BLaER1 treated with 17β-estradiol and CSF1 and Interleukin-3, amounts not matched to agents 10 nM and 100 nM (cell line): ENCODE data around the gene SLC19A1.
"Not testable (repeated sequence)": the region's sequence is repeated elsewhere in the genome, so short reads cannot be mapped to it uniquely, and the experiment has no call there.

Experiments
- H3K27ac ChIP-seq, 11 experiments: shearing (Covaris generic); formaldehyde crosslinking; 2 replicates each; pipeline ENCODE4 v1.8.1; 2022
- H3K27me3 ChIP-seq, 11 experiments: shearing (Covaris generic); formaldehyde crosslinking; 2 replicates each; pipeline ENCODE4 v1.8.1; 2022
- H3K36me3 ChIP-seq, 11 experiments: shearing (Covaris generic); formaldehyde crosslinking; 2 replicates each; pipeline ENCODE4 v1.8.1; 2022
- H3K4me1 ChIP-seq, 10 experiments: shearing (Covaris generic); formaldehyde crosslinking; 2 replicates each; pipeline ENCODE4 v1.8.1; 2022
- H3K4me2 ChIP-seq, 11 experiments: shearing (Covaris generic); formaldehyde crosslinking; 2 replicates each; pipeline ENCODE4 v1.8.1; 2022
- H3K4me3 ChIP-seq, 10 experiments: shearing (Covaris generic); formaldehyde crosslinking; 2 replicates each; pipeline ENCODE4 v1.8.1; 2022
- H3K9ac ChIP-seq, 11 experiments: shearing (Covaris generic); formaldehyde crosslinking; 2 replicates each; pipeline ENCODE4 v1.8.1; 2022
- H3K9me3 ChIP-seq, 11 experiments: shearing (Covaris generic); formaldehyde crosslinking; replicated peaks in 1 of 11; 2 replicates each; pipeline ENCODE4 v1.8.1; 2022
- H4K20me1 ChIP-seq, 11 experiments: shearing (Covaris generic); formaldehyde crosslinking; 2 replicates each; pipeline ENCODE4 v1.8.1; 2022
- Cebpa-rat ChIP-seq, 11 experiments: shearing (Covaris generic); IDR thresholded peaks; 2 replicates each; pipeline ENCODE4 v1.8.1; 2022

The SLC19A1 gene

DNA sequence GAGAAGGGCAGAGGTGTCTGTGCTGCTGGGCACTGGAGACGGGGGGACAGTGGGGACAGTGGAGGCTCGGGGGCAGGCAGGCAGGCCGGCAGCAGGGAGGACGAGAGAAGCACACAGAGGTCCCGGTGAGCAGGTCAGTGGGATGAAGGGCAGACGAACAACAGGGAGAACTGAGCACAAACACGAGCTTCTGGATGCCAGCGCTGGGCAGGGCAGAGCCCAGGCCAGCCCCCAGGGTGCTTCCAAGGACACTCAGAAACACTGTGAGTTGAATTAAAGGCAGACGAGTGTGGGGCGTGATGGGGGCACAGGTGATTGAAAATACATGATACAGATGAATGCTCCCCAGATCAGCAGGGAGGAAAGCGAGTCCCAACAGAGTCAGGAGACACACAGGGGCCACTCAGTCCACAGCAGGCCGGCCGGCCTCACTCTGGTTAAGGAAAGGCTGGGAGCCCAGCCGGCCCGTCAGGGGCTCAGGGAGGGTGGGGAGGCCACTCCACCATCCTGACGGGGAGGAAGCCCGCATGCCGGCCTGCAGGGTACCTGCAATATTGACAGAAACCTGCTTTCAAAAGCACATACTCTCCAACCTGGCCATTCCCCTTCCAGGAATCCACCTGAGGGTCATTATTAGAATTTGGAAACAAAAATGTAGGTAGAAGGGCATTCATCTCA, 14.1 kb downstream of the SLC19A1 start:
- no peaks in the 10 kb centered on the region for H3K27me3 ChIP-seq
- H3K4me3 ChIP-seq: no peak overlapping the region
- peaks cover 68 to 92% (median 83%) of the 10 kb centered on the region in 11 experiments for H3K36me3 ChIP-seq
- peaks cover 6 to 26% (median 14%) of the 10 kb centered on the region in 11 experiments for H3K9me3 ChIP-seq
- H3K9ac ChIP-seq: no peak overlapping the region
- no peak for TF ChIP-seq Cebpa-rat (IDR thresholded peaks at IDR 0.05)
- peaks cover 9 to 17% (median 13%) of the 10 kb centered on the region in 10 experiments for H3K4me1 ChIP-seq
- H3K27ac ChIP-seq: no peak overlapping the region
- H4K20me1 ChIP-seq: peaks cover 0 to 32% (median 7%) of the 10 kb centered on the region in 11 experiments; a peak in 13 of 22 replicates
- no peak overlapping the region for H3K4me2 ChIP-seq

DNA sequence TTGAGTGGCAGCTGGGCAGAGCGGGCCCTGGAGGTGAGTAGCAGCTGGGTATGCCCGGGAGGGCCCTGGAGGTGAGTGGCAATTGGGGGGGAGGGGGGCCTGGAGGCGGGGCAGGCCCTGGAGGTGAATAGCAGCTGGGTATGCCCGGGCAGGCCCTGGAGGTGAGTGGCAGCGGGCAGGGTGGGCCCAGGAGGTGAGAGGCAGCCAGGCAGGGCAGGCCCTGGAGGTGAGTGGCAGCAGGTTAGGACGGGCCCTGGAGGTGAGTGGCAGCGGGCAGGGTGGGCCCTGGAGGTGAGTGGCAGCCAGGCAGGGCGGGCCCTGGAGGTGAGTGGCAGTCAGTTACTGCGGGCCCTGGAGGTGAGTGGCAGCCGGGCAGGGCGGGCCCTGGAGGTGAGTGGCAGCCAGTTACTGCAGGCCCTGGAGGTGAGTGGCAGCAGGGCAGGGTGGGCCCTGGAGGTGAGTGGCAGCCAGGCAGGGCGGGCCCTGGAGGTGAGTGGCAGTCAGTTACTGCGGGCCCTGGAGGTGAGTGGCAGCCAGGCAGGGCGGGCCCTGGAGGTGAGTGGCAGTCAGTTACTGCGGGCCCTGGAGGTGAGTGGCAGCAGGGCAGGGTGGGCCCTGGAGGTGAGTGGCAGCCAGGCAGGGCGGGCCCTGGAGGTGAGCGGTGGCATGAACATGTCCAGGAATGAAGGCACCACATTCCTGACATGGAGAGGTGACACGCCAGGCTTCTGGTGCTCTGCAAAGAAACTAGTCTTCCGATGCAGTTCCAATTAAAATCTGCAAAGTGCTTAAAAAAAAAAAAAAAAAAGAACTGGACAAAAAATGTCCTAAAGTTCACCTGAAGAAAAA, 14.9 kb downstream of the SLC19A1 start:
- not testable (repeated sequence) for H3K4me1 ChIP-seq, H3K27ac ChIP-seq, H3K27me3 ChIP-seq, H3K4me2 ChIP-seq, H3K4me3 ChIP-seq, H3K9ac ChIP-seq
- H3K9me3 ChIP-seq: peaks cover 14 to 34% (median 22%) of the 10 kb centered on the region in 11 experiments
- peaks cover 76 to 92% (median 90%) of the 10 kb centered on the region in 11 experiments for H3K36me3 ChIP-seq
- H4K20me1 ChIP-seq: peaks cover 0 to 26% (median 2%) of the 10 kb centered on the region in 11 experiments; a peak in 7 of 22 replicates

DNA sequence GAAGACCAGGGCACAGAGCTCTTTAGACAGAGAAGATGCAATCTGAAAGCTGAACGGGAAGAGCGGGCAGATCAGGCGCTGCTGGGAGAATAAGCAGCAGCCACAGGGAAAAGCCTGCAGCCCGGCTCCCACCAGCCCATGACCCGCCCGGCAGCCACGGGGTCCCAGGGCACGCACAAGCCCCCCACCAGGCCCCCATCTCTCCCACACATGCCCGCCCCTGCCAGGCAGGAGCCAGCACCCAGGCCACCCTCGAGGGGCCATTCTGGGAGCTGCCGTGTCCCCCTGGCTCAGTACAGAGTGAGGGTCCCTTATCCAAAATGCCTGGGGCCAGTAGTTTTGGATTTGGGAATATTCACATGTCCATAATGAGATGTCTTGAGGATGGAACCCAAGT, 16.3 kb downstream of the SLC19A1 start:
- TF ChIP-seq Cebpa-rat (IDR thresholded peaks at IDR 0.05): no peak
- H3K4me2 ChIP-seq: no peak overlapping the region
- no peaks in the 10 kb centered on the region for H3K27me3 ChIP-seq
- H3K4me1 ChIP-seq: 0 out of 20 replicates have a peak, but pooled peaks cover 0 to 2% (median 0%) of the 10 kb centered on the region in 10 experiments
- H3K9me3 ChIP-seq: peaks cover 29 to 43% (median 35%) of the 10 kb centered on the region in 11 experiments
- peaks cover 82 to 95% (median 92%) of the 10 kb centered on the region in 11 experiments for H3K36me3 ChIP-seq
- no peak overlapping the region for H3K9ac ChIP-seq
- H3K27ac ChIP-seq: peak overlapping the region in 1 of 11 experiments; percentile 3; a peak in 1 of 22 replicates
- no peak overlapping the region for H3K4me3 ChIP-seq
- peaks cover 0 to 19% (median 0%) of the 10 kb centered on the region in 11 experiments; a peak in 3 of 22 replicates for H4K20me1 ChIP-seq

DNA sequence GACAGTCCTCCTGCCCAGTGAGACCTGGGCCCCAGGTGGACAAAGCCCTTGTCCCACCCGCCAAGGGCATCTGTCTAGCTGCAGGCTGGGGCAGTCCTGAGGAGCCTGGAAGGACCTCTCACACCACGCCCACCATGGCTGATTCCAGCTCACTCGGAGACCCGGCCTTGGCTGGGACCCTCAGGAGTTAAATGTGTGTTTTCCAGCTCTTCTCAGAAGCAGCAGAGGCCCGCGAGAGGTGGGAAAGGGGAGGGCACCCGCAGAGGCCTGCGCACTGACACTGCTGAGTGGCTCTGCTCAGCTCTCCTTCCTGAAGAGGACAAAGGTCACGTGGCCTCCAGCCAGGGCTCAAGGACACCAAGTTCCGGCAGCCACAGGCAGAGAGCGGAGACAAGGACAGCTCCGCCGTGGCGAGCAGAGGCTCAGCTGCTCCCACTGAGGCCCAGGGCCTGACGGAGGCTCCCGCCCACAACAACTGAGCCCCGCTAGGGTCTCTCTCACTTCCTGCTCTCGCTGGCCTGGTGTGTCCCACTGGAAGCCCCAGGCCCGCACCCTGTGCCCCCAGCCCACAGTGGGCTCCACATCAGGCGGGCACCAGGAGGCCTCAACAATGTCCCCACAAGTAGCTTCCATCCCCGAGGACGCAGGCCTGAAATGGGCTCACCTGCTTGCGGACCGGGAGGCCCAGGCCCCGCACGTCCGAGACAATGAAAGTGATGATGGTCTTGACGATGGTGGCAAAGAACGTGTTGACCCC, 16.9 kb downstream of the SLC19A1 start:
- Histone ChIP-seq H3K9ac (no peak overlapping the region), H4K20me1 (peaks cover 0 to 19% (median 0%) of the 10 kb centered on the region in 11 experiments; a peak in 3 of 22 replicates), H3K4me2 (no peak overlapping the region), H3K36me3 (peaks cover 84 to 96% (median 94%) of the 10 kb centered on the region in 11 experiments), H3K27me3 (no peaks in the 10 kb centered on the region), H3K4me3 (no peak overlapping the region), H3K27ac (peak overlapping the region in 1 of 11 experiments; percentile 3; a peak in 1 of 22 replicates), H3K4me1 (0 out of 20 replicates have a peak, but pooled peaks cover 0 to 2% (median 0%) of the 10 kb centered on the region in 10 experiments), H3K9me3 (peaks cover 35 to 49% (median 40%) of the 10 kb centered on the region in 11 experiments)
- no peak for TF ChIP-seq Cebpa-rat (IDR thresholded peaks at IDR 0.05)

DNA sequence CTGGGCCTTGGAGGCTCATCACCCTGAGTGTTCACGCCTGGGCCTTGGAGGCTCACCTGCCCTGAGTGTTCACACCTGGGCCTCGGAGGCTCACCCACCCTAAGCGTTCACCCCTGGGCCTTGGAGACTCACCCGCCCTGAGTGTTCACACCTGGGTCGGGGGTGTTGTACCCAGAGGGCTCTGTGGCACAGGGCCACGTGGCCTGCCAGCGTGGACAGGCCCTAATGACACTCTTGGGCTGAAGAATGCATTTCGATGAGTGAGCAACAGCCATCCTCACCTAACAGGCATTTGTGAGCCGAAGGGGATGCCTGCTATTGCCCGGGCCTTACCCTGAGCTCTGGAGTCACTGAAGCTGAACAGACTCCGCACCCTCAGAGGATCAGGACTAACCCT, 17.5 kb downstream of the SLC19A1 start:
- Histone ChIP-seq H4K20me1 (peaks cover 0 to 19% (median 0%) of the 10 kb centered on the region in 11 experiments; a peak in 3 of 22 replicates), H3K27ac (no peak overlapping the region), H3K27me3 (no peaks in the 10 kb centered on the region), H3K4me2 (no peak overlapping the region), H3K36me3 (peaks cover 84 to 96% (median 94%) of the 10 kb centered on the region in 11 experiments), H3K4me3 (no peak overlapping the region), H3K9me3 (peaks cover 41 to 54% (median 46%) of the 10 kb centered on the region in 11 experiments), H3K9ac (no peak overlapping the region), H3K4me1 (0 out of 20 replicates have a peak, but pooled peaks cover 0 to 2% (median 0%) of the 10 kb centered on the region in 10 experiments)
- no peak for TF ChIP-seq Cebpa-rat (IDR thresholded peaks at IDR 0.05)

DNA sequence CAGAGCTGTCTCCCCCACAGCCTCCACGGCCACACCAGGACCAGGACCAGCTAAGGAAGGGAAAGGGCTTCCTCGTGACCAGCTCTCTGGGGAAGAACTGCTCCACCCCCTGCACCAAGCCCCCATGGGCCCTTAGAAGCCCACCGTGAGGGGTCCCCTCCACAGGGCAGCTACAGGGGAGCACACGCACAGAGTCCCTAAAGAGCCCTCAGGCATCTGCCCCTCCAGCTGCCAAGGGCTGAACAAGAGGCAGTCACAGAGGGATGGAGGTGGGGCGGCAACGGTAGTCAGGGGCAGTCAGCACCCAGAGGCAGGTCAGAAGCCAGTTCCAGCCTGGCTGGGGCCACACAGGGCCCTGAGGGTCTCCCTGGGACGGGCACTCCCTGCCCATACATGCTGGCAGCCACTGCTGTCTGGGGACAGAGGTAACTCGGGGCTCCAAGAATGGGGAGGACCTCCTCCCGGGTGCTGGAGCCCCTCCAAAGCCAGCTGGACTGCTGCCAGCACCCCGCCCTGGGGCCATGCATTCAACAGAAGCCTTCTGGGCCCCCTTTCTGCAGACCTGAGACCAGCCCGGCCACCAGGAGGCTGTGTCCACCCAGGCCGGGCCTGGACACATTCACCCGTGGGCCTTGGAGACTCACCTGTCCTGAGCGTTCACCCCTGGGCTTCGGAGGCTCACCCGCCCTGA, 18.7 kb downstream of the SLC19A1 start:
- peaks cover 77 to 96% (median 92%) of the 10 kb centered on the region in 11 experiments for H3K36me3 ChIP-seq
- H3K4me3 ChIP-seq: no peak overlapping the region
- H3K4me2 ChIP-seq: no peak overlapping the region
- no peaks in the 10 kb centered on the region for H3K27me3 ChIP-seq
- H3K9me3 ChIP-seq: peaks cover 53 to 66% (median 58%) of the 10 kb centered on the region in 11 experiments
- no peak overlapping the region for H3K9ac ChIP-seq
- no peak overlapping the region for H3K27ac ChIP-seq
- peaks cover 0 to 9% (median 0%) of the 10 kb centered on the region in 11 experiments; a peak in 3 of 22 replicates for H4K20me1 ChIP-seq
- peaks cover 0 to 9% (median 3%) of the 10 kb centered on the region in 10 experiments; a peak in 14 of 20 replicates for H3K4me1 ChIP-seq
- TF ChIP-seq Cebpa-rat (IDR thresholded peaks at IDR 0.05): no peak

DNA sequence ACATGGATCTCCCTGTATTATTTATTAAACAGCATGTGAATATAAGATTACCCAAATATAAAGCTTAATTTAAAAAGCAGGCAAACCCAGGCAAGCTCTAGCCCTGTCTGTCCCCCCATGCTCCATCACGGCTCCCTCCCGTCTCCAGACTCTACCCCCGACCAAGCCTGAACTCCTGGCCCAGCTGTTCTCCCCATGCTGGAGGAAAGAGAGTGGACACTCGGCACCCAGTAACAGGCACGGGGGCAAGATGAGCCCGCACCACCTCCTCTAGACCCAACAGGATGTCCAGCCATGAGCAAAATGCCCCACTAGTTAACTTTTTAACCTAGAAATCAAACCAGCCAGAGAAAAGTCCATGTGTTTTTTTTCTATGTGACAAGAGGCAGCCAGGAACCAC, 19.3 kb downstream of the SLC19A1 start:
- Histone ChIP-seq H3K4me1 (peaks cover 2 to 14% (median 8%) of the 10 kb centered on the region in 10 experiments; a peak in 16 of 20 replicates), H3K4me3 (peak overlapping the region in 1 of 10 experiments; percentile 6; a peak in 1 of 20 replicates), H3K27ac (no peak overlapping the region), H4K20me1 (peaks cover 0 to 3% (median 0%) of the 10 kb centered on the region in 11 experiments; a peak in 2 of 22 replicates), H3K27me3 (no peaks in the 10 kb centered on the region), H3K36me3 (peaks cover 75 to 96% (median 92%) of the 10 kb centered on the region in 11 experiments), H3K9ac (no peak overlapping the region), H3K9me3 (peaks cover 58 to 72% (median 63%) of the 10 kb centered on the region in 11 experiments), H3K4me2 (no peak overlapping the region)
- TF ChIP-seq Cebpa-rat (IDR thresholded peaks at IDR 0.05): no peak

DNA sequence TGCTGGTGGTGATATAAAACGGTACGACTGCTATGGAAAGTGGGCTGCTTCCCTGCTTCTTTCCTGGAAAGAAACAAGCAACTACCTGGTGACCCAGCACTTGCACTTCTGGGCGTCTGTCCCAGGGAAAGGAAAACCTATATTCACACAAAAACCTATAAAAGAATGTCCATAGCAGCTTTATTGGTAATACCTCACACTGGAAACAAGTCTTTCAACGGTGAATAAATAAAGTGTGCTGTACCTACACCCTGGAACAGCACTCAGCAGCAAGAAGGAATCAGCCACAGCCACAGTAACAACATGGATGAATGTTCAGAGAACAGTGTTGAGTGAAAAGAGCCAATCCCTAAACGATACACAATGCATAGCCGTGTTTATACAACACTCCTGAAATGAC, 19.9 kb downstream of the SLC19A1 start:
- Histone ChIP-seq H3K9ac (no peak overlapping the region), H3K4me2 (no peak overlapping the region), H3K4me1 (peaks cover 8 to 20% (median 14%) of the 10 kb centered on the region in 10 experiments), H3K27ac (no peak overlapping the region), H4K20me1 (no peaks in the 10 kb centered on the region; a peak in 1 of 22 replicates), H3K27me3 (no peaks in the 10 kb centered on the region), H3K9me3 (peaks cover 61 to 78% (median 63%) of the 10 kb centered on the region in 11 experiments), H3K36me3 (peaks cover 75 to 94% (median 91%) of the 10 kb centered on the region in 11 experiments), H3K4me3 (no peak overlapping the region)
- no peak for TF ChIP-seq Cebpa-rat (IDR thresholded peaks at IDR 0.05)
